Kidney (tissue), 14 donors: ENCODE measurements around the gene OR52E1. TPM values are rescaled to one million over a fixed set of nuclear protein-coding genes. Genes with fewer than 3 reads are reported as not detected.

ENCODE experiments used
- DNase-seq, 5 donors: peaks; one replicate each; pipeline ENCODE4 v3.0.0-alpha.2; 2013 to 2020
- FAIRE-seq: peaks from 2 replicates; lab custom pipeline; 2012; peaks lifted over from hg19 to GRCh38; lab: Jason Lieb, UNC
- H3K27ac ChIP-seq, 2 donors: one replicate each; pipeline ENCODE4 v1.7.0; 2013; ENCODE audit warnings: low read depth in 2 of 2, low read length in 2 of 2, inconsistent platforms in 1 of 2
- H3K27me3 ChIP-seq: one replicate; pipeline ENCODE4 v1.7.1; 2013; ENCODE audit warnings: low read length, inconsistent platforms; ENCODE audit not compliant: control insufficient read depth, insufficient read depth
- H3K36me3 ChIP-seq, 3 donors: one replicate each; pipeline versions ENCODE4 v1.7.0 to v1.7.1; 2013; ENCODE audit warnings: low read length in 3 of 3, control low read depth in 1 of 3, inconsistent platforms in 1 of 3; ENCODE audit not compliant: insufficient read depth in 3 of 3, control insufficient read depth in 2 of 3
- H3K4me1 ChIP-seq, 3 donors: one replicate each; pipeline versions ENCODE4 v1.7.0 to v1.7.1; 2013; ENCODE audit warnings: low read length in 3 of 3, inconsistent platforms in 1 of 3, low read depth in 1 of 3; ENCODE audit not compliant: control insufficient read depth in 2 of 3, insufficient read depth in 2 of 3
- H3K4me3 ChIP-seq, 3 donors: one replicate each; pipeline versions ENCODE4 v1.7.0 to v1.8.1; 2013; ENCODE audit warnings: low read length in 3 of 3, control low read depth in 1 of 3, inconsistent platforms in 1 of 3
- H3K9ac ChIP-seq, 3 donors: one replicate each; pipeline versions ENCODE4 v1.7.0 to v1.7.1; 2013; ENCODE audit warnings: low read length in 3 of 3, control low read depth in 1 of 3, inconsistent platforms in 1 of 3
- H3K9me3 ChIP-seq, 3 donors: one replicate each; pipeline versions ENCODE4 v1.7.0 to v1.7.1; 2013; ENCODE audit warnings: low read length in 3 of 3, control low read depth in 1 of 3, inconsistent platforms in 1 of 3; ENCODE audit not compliant: control insufficient read depth in 2 of 3, insufficient read depth in 1 of 3
- CTCF ChIP-seq: IDR thresholded peaks from 3 replicates; pipeline ENCODE4 v1.5.1; 2012; ENCODE audit warnings: mild to moderate bottlenecking, moderate library complexity, borderline replicate concordance; ENCODE audit not compliant: insufficient read depth; ENCODE audit errors: extremely low read depth
- intact Hi-C: fragments of 100-400 bp; cut with DNase I; formaldehyde crosslinking; loops from one replicate; pipeline ENCODE4 v1.11.1; 2022
- polyA plus RNA-seq: library from polyadenylated mRNA; stranded (reverse); fragments of 350-450 nt; fragmentation: Illumina TruSeq; extraction: RNeasy Lipid Tissue Mini Kit (QIAGEN cat#74804); gene quantifications from one replicate; pipeline ENCODE4 v1.2.3, GENCODE V29; 2014; ENCODE audit warnings: low read depth, low replicate concordance; ENCODE audit not compliant: insufficient read depth
- total RNA-seq: library from RNA; stranded (reverse); fragmentation: NEBNext Ultra II Directional; extraction: Animal tissue kit (Norgen Biotek cat#: 25700); gene quantifications from one replicate; pipeline ENCODE4 v1.2.1, GENCODE V29; 2021
- donor health status: control.
- donor health status: control.
- donor health status: control.
- donor health status: control.
- donor health status: control.
- donor health status: DM: yes; HTN: yes; CAD: no.
- donor health status: Normal renal cell carcinoma (clear cell type).

OR52E1 gene
- total and polyA plus RNA-seq, 2 donors from 2014 or later, result not detected

GRCh38 chr11:5083602-5084001 lies 14.2 kb downstream of the OR52E1 start:
- TF ChIP-seq CTCF, result no peak
- H3K9me3 ChIP-seq, result no peaks in the 10 kb centered on the region
- no peaks in the 10 kb centered on the region for H3K36me3 ChIP-seq
- FAIRE-seq (no peak), DNase-seq (no peak)
- no peaks in the 10 kb centered on the region for H3K4me1 ChIP-seq
- no peak overlapping the region for H3K27ac ChIP-seq
- intact Hi-C loops, result no loop called here
- no peak overlapping the region for H3K4me3 ChIP-seq
- no peaks in the 10 kb centered on the region for H3K27me3 ChIP-seq
- H3K9ac ChIP-seq, result no peak overlapping the region

- Histone ChIP-seq H3K36me3 (no peaks in the 10 kb centered on the region), H3K4me3 (no peak overlapping the region), H3K9me3 (no peaks in the 10 kb centered on the region), H3K27ac (no peak overlapping the region), H3K27me3 (no peaks in the 10 kb centered on the region), H3K9ac (no peak overlapping the region), H3K4me1 (no peaks in the 10 kb centered on the region)
- no peak for TF ChIP-seq CTCF
- intact Hi-C loops, result no loop called here
- FAIRE-seq (no peak), DNase-seq (no peak)
These were observed 19.2 kb downstream of the OR52E1 start for GRCh38 chr11:5088556-5088955.

GRCh38 chr11:5090668-5091067 lies 21.3 kb downstream of the OR52E1 start:
- Histone ChIP-seq H3K9me3 (no peaks in the 10 kb centered on the region), H3K27ac (no peak overlapping the region), H3K9ac (no peak overlapping the region), H3K4me3 (no peak overlapping the region), H3K4me1 (no peaks in the 10 kb centered on the region), H3K36me3 (no peaks in the 10 kb centered on the region), H3K27me3 (no peaks in the 10 kb centered on the region)
- FAIRE-seq, result no peak
- TF ChIP-seq CTCF, result no peak
- intact Hi-C loops, result no loop called here
- no peak for DNase-seq
